B cell (primary cell): Measurements from ENCODE around the gene ZNF280A. TPM values are rescaled to one million over a fixed set of nuclear protein-coding genes. Genes with fewer than 3 reads are reported as not detected.

Experiments
- ATAC-seq: fragments of 200-7000 bp; cut with Tn5 transposase; one replicate; pipeline ENCODE4 v1.10.0; 2021; ENCODE audit warnings: low read depth, mild to moderate bottlenecking, moderate number of reproducible peaks, moderate library complexity
- CTCF ChIA-PET: fragments of 350-600 bp; sonication (Branson Sonifier 250); formaldehyde crosslinking; loops from one replicate; lab custom pipeline; 2021; ENCODE audit warnings: antibody characterized with exemption, inconsistent platforms; lab: Charles Lee
- POLR2A ChIA-PET: fragments of 350-600 bp; sonication (Branson Sonifier 250); formaldehyde crosslinking; loops from one replicate; lab custom pipeline; 2021; ENCODE audit warnings: antibody characterized with exemption; lab: Charles Lee
- DNase-seq: peaks from one replicate; pipeline ENCODE4 v3.0.0; 2013
- H2AFZ ChIP-seq: 2 replicates; pipeline ENCODE4 v1.6.1; 2012; ENCODE audit warnings: mild to moderate bottlenecking, low read depth, low read length; ENCODE audit not compliant: insufficient read depth, poor library complexity, severe bottlenecking
- H3K27ac ChIP-seq, 2 donors: 1 replicate in 1 of 2; 2 replicates in 1 of 2; pipeline ENCODE4 v1.5.1; 2012 to 2013; ENCODE audit warnings: low read length in 2 of 2, mild to moderate bottlenecking in 2 of 2, moderate library complexity in 1 of 2
- H3K27me3 ChIP-seq, 4 experiments: fragments of 200-600 bp in 1 of 4; sonication (generic) in 1 of 4; replicated peaks in 1 of 4; 1 replicate in 2 of 4; 2 replicates in 2 of 4; pipeline versions ENCODE4 v1.6.1 to v1.7.0; 2013 to 2016; ENCODE audit warnings: low read length in 3 of 4, mild to moderate bottlenecking in 2 of 4, mixed read lengths in 1 of 4, moderate library complexity in 1 of 4; ENCODE audit not compliant: insufficient read depth in 4 of 4, control insufficient read depth in 3 of 4; ENCODE audit errors: control extremely low read depth in 1 of 4
- H3K36me3 ChIP-seq, 2 experiments: replicated peaks in 1 of 2; 1 replicate in 1 of 2; 2 replicates in 1 of 2; pipeline versions ENCODE4 v1.6.1 to v1.7.1; 2013; ENCODE audit warnings: low read length in 1 of 2; ENCODE audit not compliant: insufficient read depth in 2 of 2, control insufficient read depth in 1 of 2; ENCODE audit errors: control extremely low read depth in 1 of 2, extremely low read depth in 1 of 2
- H3K4me1 ChIP-seq, 2 donors: fragments of 200-600 bp in 1 of 2; sonication (generic) in 1 of 2; 1 replicate in 1 of 2; 2 replicates in 1 of 2; pipeline versions ENCODE4 v1.5.1 to v1.6.1; 2013 to 2017; ENCODE audit warnings: low read length in 2 of 2; ENCODE audit not compliant: control insufficient read depth in 2 of 2, insufficient read depth in 2 of 2
- H3K4me2 ChIP-seq: replicated peaks from 2 replicates; pipeline ENCODE3; 2012; ENCODE audit warnings: mild to moderate bottlenecking, low read depth, low read length; ENCODE audit not compliant: poor library complexity, severe bottlenecking
- H3K4me3 ChIP-seq, 5 experiments: fragments of 200-600 bp in 1 of 5; sonication (generic) in 1 of 5; 1 replicate in 3 of 5; 2 replicates in 2 of 5; pipeline versions ENCODE4 v1.5.1 to v1.7.0; 2011 to 2016; ENCODE audit warnings: low read length in 4 of 5, mild to moderate bottlenecking in 4 of 5, low read depth in 2 of 5, control low read depth in 1 of 5, moderate library complexity in 1 of 5; ENCODE audit not compliant: insufficient read depth in 1 of 5; ENCODE audit errors: control extremely low read depth in 1 of 5, extremely low read depth in 1 of 5
- H3K79me2 ChIP-seq: fragments of 200-600 bp; sonication (generic); one replicate; pipeline ENCODE4 v1.6.0; 2016; ENCODE audit warnings: low read length; ENCODE audit not compliant: control insufficient read depth, insufficient read depth
- H3K9ac ChIP-seq: fragments of 200-600 bp; sonication (generic); 2 replicates; pipeline ENCODE4 v1.6.1; 2017; ENCODE audit warnings: mild to moderate bottlenecking, low read length, moderate library complexity
- H3K9me3 ChIP-seq, 3 donors: one replicate each; pipeline versions ENCODE4 v1.6.1 to v1.7.1; 2013; ENCODE audit warnings: low read length in 2 of 3; ENCODE audit not compliant: control insufficient read depth in 2 of 3, insufficient read depth in 1 of 3; ENCODE audit errors: control extremely low read depth in 1 of 3
- H4K20me1 ChIP-seq: 2 replicates; pipeline ENCODE4 v1.6.0; 2012; ENCODE audit warnings: mild to moderate bottlenecking, low read length; ENCODE audit not compliant: insufficient read depth, control insufficient read depth, poor library complexity, severe bottlenecking
- H3K27ac Mint-ChIP-seq: one replicate; pipeline ENCODE4 v1.8.0; 2021; ENCODE audit warnings: mixed read lengths
- H3K27me3 Mint-ChIP-seq: one replicate; pipeline ENCODE4 v1.8.0; 2021; ENCODE audit warnings: mixed read lengths
- H3K4me1 Mint-ChIP-seq: one replicate; pipeline ENCODE4 v1.8.0; 2021; ENCODE audit warnings: mixed read lengths
- H3K4me3 Mint-ChIP-seq: one replicate; pipeline ENCODE4 v1.8.0; 2021; ENCODE audit warnings: mixed read lengths
- H3K9me3 Mint-ChIP-seq: one replicate; pipeline ENCODE4 v1.8.0; 2022; ENCODE audit warnings: mixed read lengths; ENCODE audit not compliant: insufficient read depth
- EZH2 ChIP-seq: IDR thresholded peaks from 2 replicates; pipeline ENCODE4 v1.6.1; 2012; ENCODE audit warnings: borderline replicate concordance, low read depth, mild to moderate bottlenecking, moderate library complexity, low read length; ENCODE audit not compliant: insufficient read depth, poor library complexity, severe bottlenecking
- WGBS: methylation state at CpG from one replicate; pipeline ENCODE4 v1.1.5; 2013; ENCODE audit warnings: missing lambda C conversion rate; ENCODE audit not compliant: insufficient coverage; 5-methylcytosine and 5-hydroxymethylcytosine counted together
- intact Hi-C: fragments of 100-400 bp; cut with micrococcal nuclease; formaldehyde crosslinking; loops from one replicate; pipeline ENCODE4 v1.10.0; 2022
- polyA plus RNA-seq: library from polyadenylated mRNA; depleted of rRNA; stranded (reverse); fragments of >200 nt; gene quantifications from 2 replicates; pipeline ENCODE4 v1.2.3, GENCODE V29; 2012
- total RNA-seq, 2 donors: library from RNA; stranded (reverse); fragments of 120-200 nt in 1 of 2; gene quantifications; 1 replicate in 1 of 2; 2 replicates in 1 of 2; pipeline versions ENCODE4 v1.2.3 to v1.2.4, GENCODE V29; 2013 to 2022
- TF ChIP-seq, protein P1 (sequence below): fragments of 200-600 bp; IDR thresholded peaks from one replicate; pipeline ENCODE4 v1.8.0; 2022; ENCODE audit warnings: antibody characterized with exemption, mild to moderate bottlenecking

Gene ZNF280A
- total and polyA plus RNA-seq, 2 donors (not counting 1 experiment from before 2014, with no cell fraction given) = not detected

DNA sequence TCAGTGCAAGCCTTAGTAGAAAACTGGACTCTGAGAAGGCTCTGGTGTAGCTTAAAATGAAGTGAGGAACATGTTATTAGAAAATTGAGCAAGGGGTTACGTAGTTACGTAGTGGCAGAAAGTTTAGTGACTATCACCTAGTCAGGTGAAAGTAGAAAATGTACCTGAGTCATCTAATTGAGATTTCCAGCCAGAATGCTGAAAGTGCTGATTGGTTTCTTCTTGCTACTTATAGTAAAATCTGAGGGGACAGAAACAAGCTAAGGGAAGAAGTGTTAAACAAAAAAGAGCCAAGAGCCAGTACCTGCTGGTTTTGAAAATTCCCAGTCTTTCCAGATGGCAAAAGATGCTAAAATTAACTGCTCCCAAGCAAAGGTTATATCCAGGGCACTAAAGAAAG is 41.0 kb downstream of the ZNF280A start:
- H3K27me3 ChIP-seq = no peaks in the 10 kb centered on the region
- H3K4me2 ChIP-seq = no peak overlapping the region
- H2AFZ ChIP-seq = no peak overlapping the region
- H3K4me3 Mint-ChIP-seq = no peak overlapping the region
- H3K27me3 Mint-ChIP-seq = no peaks in the 10 kb centered on the region
- DNase-seq (no peak), ATAC-seq (no peak)
- H4K20me1 ChIP-seq = no peaks in the 10 kb centered on the region
- H3K27ac Mint-ChIP-seq = no peak overlapping the region
- H3K4me1 Mint-ChIP-seq = peaks cover 3% of the 10 kb centered on the region
- H3K36me3 ChIP-seq = no peaks in the 10 kb centered on the region
- H3K27ac ChIP-seq = no peak overlapping the region
- H3K9me3 ChIP-seq = peaks cover 0 to 2% (median 0%) of the 10 kb centered on the region in 3 donors
- intact Hi-C loops = no loop called here
- no peaks in the 10 kb centered on the region for H3K79me2 ChIP-seq
- WGBS = 95% methylated on average over 2 of the region's 2 CpGs
- H3K9me3 Mint-ChIP-seq = no peaks in the 10 kb centered on the region
- ChIA-PET POLR2A (no interaction called here), CTCF (interaction anchor here (1.0 to 1.3 kb wide), 2 partner anchors 10 to 13 kb away, joined by 4 to 6 read pairs; no protein-coding TSS in a partner anchor)
- no peak overlapping the region for H3K4me3 ChIP-seq
- no peak overlapping the region for H3K9ac ChIP-seq
- peaks cover 3 to 6% of the 10 kb centered on the region in 2 donors for H3K4me1 ChIP-seq
- no peak for TF ChIP-seq EZH2
- TF ChIP-seq, protein P1, sequence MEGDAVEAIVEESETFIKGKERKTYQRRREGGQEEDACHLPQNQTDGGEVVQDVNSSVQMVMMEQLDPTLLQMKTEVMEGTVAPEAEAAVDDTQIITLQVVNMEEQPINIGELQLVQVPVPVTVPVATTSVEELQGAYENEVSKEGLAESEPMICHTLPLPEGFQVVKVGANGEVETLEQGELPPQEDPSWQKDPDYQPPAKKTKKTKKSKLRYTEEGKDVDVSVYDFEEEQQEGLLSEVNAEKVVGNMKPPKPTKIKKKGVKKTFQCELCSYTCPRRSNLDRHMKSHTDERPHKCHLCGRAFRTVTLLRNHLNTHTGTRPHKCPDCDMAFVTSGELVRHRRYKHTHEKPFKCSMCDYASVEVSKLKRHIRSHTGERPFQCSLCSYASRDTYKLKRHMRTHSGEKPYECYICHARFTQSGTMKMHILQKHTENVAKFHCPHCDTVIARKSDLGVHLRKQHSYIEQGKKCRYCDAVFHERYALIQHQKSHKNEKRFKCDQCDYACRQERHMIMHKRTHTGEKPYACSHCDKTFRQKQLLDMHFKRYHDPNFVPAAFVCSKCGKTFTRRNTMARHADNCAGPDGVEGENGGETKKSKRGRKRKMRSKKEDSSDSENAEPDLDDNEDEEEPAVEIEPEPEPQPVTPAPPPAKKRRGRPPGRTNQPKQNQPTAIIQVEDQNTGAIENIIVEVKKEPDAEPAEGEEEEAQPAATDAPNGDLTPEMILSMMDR = no peak

DNA sequence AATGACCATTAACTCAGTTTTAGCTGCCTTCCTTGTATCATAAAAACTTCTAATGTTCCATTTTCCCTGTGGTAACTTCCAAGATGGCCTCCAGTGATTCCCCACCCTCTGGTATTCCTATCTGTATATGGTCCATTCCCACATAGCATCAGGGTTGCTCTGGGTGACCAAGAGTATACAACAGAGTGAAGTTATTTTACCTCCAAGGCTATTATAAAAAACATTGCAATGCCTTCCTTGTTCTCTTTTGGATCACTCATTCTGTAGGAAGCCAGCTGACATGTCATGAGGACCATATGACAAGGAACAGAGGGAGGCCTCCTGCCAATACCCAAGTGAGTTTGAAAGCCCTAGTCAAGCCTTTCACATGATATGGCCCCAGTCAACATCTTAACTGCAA is 41.6 kb downstream of the ZNF280A start:
- Histone ChIP-seq H3K4me1 (peaks cover 3 to 6% of the 10 kb centered on the region in 2 donors), H3K27me3 (no peaks in the 10 kb centered on the region), H3K9ac (no peak overlapping the region), H3K36me3 (no peaks in the 10 kb centered on the region), H3K79me2 (no peaks in the 10 kb centered on the region), H3K4me3 (no peak overlapping the region), H4K20me1 (no peaks in the 10 kb centered on the region), H3K27ac (no peak overlapping the region), H3K9me3 (peaks cover 0 to 2% (median 0%) of the 10 kb centered on the region in 3 donors), H3K4me2 (no peak overlapping the region), H2AFZ (no peak overlapping the region)
- CTCF ChIA-PET = interaction anchor here (1.0 to 1.3 kb wide), 2 partner anchors 11 to 13 kb away, joined by 4 to 6 read pairs; no protein-coding TSS in a partner anchor
- no peak for ATAC-seq
- no peaks in the 10 kb centered on the region for H3K9me3 Mint-ChIP-seq
- TF ChIP-seq EZH2 = no peak
- intact Hi-C loops = no loop called here
- H3K4me3 Mint-ChIP-seq = no peak overlapping the region
- peaks cover 3% of the 10 kb centered on the region for H3K4me1 Mint-ChIP-seq
- POLR2A ChIA-PET = no interaction called here
- no peaks in the 10 kb centered on the region for H3K27me3 Mint-ChIP-seq
- no peak overlapping the region for H3K27ac Mint-ChIP-seq
- no peak for DNase-seq
